NB4 (cell line): ENCODE measurements around the gene ARHGAP24.

Source experiments
- DNase-seq: peaks from one replicate; pipeline ENCODE4 v3.0.0; 2010; ENCODE audit warnings: low read depth
- H3K4me3 ChIP-seq: one replicate; pipeline ENCODE4 v1.5.1; 2011; ENCODE audit warnings: mild to moderate bottlenecking, low read depth, low read length, moderate library complexity
- MYC ChIP-seq: IDR thresholded peaks from 2 replicates; pipeline ENCODE4 v1.6.1; 2011; ENCODE audit warnings: low read depth, low read length
- POLR2A ChIP-seq: IDR thresholded peaks from 2 replicates; pipeline ENCODE4 v1.6.1; 2011; ENCODE audit warnings: mild to moderate bottlenecking; ENCODE audit not compliant: insufficient read length; ENCODE audit errors: extremely low read depth
- TF ChIP-seq, protein P1 (sequence below): IDR thresholded peaks from one replicate; pipeline ENCODE4 v1.5.1; 2012; ENCODE audit warnings: low read depth, low read length
- TF ChIP-seq, protein P2 (sequence below): IDR thresholded peaks from 2 replicates; pipeline ENCODE4 v1.6.1; 2011; ENCODE audit warnings: low read depth, low read length

ARHGAP24 gene

DNA sequence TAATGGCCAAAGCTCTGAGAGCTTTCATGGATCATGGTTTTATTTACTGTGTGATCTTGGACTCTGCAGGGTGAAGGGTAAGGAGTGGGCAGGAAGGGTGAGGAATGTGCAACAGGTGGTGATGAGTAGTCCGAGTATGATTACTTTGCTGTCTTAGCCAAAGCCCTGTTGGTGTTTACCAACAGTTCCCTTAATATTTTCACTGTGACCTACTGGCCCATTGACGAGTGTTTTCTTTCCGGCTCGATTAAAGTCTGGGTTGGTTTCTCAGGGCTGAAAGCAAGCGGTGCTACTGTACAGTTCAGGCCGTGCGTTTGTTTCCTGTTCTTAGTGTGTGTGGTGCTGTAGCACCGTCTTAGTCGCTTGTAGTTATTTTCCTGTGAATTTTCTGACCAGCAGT, 2.6 kb downstream of the ARHGAP24 start:
- TF ChIP-seq, protein P1, sequence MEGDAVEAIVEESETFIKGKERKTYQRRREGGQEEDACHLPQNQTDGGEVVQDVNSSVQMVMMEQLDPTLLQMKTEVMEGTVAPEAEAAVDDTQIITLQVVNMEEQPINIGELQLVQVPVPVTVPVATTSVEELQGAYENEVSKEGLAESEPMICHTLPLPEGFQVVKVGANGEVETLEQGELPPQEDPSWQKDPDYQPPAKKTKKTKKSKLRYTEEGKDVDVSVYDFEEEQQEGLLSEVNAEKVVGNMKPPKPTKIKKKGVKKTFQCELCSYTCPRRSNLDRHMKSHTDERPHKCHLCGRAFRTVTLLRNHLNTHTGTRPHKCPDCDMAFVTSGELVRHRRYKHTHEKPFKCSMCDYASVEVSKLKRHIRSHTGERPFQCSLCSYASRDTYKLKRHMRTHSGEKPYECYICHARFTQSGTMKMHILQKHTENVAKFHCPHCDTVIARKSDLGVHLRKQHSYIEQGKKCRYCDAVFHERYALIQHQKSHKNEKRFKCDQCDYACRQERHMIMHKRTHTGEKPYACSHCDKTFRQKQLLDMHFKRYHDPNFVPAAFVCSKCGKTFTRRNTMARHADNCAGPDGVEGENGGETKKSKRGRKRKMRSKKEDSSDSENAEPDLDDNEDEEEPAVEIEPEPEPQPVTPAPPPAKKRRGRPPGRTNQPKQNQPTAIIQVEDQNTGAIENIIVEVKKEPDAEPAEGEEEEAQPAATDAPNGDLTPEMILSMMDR = no peak
- TF ChIP-seq POLR2A = no peak
- TF ChIP-seq, protein P2, sequence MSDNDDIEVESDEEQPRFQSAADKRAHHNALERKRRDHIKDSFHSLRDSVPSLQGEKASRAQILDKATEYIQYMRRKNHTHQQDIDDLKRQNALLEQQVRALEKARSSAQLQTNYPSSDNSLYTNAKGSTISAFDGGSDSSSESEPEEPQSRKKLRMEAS = no peak
- TF ChIP-seq MYC = no peak
- DNase-seq = no peak
- H3K4me3 ChIP-seq = no peak overlapping the region

DNA sequence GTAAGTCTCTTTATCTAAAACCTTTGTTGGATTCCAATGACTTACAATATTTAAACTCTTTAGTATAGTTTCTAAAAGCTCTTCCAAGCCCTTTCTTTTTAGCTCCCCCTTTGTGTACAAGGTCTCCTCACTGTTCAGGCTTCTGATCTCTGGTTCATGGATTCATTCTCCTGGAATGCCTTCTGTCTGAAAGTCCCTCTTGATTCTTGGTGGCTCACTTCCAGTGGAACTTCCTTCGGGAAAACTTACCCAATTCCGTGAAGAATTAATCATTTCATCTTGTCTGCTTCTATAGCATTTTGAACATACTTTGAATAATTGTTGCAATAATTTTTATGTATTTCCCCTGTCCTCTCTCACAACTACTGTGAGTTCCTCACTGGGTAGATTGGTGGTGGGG, 3.6 kb downstream of the ARHGAP24 start:
- no peak overlapping the region for H3K4me3 ChIP-seq
- DNase-seq = no peak
- TF ChIP-seq, protein P2 = no peak
- TF ChIP-seq POLR2A = no peak
- TF ChIP-seq MYC = no peak
- TF ChIP-seq, protein P1 = no peak

DNA sequence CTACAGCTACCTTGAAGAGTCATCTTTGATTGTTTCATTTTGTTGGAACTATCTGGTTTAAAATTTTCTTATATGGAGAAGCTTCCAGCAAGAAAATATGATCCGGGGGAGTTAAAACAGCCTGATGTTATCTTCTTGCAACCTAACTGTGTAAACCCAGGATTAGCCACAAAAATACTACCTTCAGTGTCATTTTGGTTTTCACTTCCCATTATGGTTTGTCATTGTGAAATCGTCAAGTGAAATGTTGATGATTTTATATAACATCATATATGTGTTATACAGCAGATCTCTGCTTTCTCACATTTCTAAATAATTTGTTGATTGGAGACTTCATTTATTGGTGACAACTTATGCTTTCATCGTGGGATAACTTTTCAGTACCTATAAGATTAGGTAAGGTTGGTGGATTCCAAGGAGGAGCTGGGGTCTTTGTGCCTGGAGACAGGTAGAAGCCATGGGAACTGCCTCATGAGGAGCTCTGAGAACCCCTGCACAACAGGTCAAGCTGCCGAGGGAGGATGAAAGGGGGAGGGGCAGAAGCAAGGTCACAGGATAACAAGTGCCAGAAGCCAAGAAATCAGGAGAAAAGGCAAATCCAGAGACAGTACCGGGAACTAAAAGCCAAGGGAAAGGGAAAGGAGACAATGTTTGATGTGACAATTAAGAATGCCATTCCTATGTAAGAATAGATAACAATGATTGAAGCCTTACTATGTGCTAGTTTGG, 7.2 kb downstream of the ARHGAP24 start:
- H3K4me3 ChIP-seq = no peak overlapping the region
- DNase-seq = peak; percentile 8
- TF ChIP-seq, protein P1 = no peak
- TF ChIP-seq POLR2A (no peak), MYC (no peak)
- TF ChIP-seq, protein P2 = no peak

DNA sequence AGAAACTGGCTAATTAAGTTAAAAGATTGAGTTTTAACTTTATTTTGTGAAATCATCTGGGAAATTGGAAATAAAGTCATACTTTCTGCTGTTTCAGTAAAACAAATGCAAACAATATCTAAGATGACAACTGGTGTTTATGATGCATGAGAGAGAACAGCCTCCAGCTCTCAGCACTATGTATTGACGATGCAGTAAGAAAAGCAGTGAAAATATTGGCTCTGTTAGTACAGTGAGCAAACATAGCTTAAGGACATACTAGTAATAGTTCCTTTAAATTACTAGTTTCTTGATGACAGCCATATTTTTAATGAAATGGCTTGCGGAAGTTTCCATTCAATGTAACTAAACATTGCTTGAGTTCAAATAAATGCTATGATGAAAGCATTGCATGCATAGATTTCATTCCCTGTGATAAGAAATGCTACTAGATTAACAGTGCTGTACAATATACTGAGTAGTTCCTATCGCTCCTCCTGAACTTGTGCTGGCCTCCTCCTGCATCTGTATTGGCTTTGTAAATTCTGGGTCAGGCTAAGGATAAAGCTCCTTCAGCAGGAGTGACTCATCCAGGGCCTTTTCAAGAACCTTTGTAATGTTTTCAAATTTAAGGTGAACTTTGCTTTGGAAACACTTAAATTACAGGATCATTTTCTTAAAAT, 11.6 kb downstream of the ARHGAP24 start:
- peak; percentile 6 for DNase-seq
- TF ChIP-seq MYC (no peak), POLR2A (no peak)
- TF ChIP-seq, protein P2 = no peak
- TF ChIP-seq, protein P1 = no peak
- H3K4me3 ChIP-seq = no peak overlapping the region

DNA sequence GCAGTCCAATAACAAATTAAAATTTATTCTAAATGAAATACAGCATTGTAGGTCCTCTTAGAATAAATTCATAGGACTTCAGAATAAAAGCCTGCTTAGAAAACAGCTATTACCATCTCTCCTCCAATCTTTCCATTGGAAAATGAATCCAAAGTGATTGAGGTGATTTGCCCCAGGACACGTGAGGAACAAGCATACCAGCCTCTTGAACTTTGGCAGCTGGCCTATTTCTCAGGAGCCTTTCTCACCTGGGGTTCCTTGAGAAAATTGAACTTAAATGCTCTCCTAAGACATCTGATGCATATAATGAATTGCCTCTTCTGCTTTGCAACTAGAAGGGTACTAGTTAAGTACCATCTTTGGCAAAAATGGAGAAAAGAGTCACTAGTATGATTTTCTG, 13.5 kb downstream of the ARHGAP24 start:
- H3K4me3 ChIP-seq = no peak overlapping the region
- DNase-seq = no peak
- TF ChIP-seq POLR2A (no peak), MYC (no peak)
- TF ChIP-seq, protein P2 = no peak
- TF ChIP-seq, protein P1 = no peak
